GM12891 (cell line): ENCODE results near the gene CDC42EP4.
"Not testable (repeated sequence)": the region's sequence is repeated elsewhere in the genome, so short reads cannot be mapped to it uniquely, and the experiment has no call there.

ENCODE experiments used
- DNase-seq: peaks from one replicate; pipeline ENCODE4 v3.0.0; 2011; ENCODE audit warnings: low spot score; ENCODE audit not compliant: insufficient read length
- FAIRE-seq: peaks from 2 replicates; lab custom pipeline; 2011; peaks lifted over from hg19 to GRCh38; lab: Jason Lieb, UNC
- PAX5 ChIP-seq: IDR thresholded peaks from 2 replicates; pipeline ENCODE4 v1.6.1; 2011; ENCODE audit warnings: low read length, moderate library complexity, mild to moderate bottlenecking; ENCODE audit not compliant: insufficient read depth, severe bottlenecking
- POLR2A ChIP-seq: IDR thresholded peaks from 2 replicates; pipeline ENCODE4 v1.6.1; 2011; ENCODE audit warnings: low read depth, low read length, control low read depth
- POLR2AphosphoS5 ChIP-seq: IDR thresholded peaks from 2 replicates; pipeline ENCODE4 v1.6.1; 2011; ENCODE audit warnings: low read depth, low read length, control low read depth
- POU2F2 ChIP-seq: IDR thresholded peaks from 2 replicates; pipeline ENCODE4 v1.6.1; 2011; ENCODE audit warnings: low read depth, mild to moderate bottlenecking, control low read depth, low read length, moderate library complexity
- SPI1 ChIP-seq: IDR thresholded peaks from 2 replicates; pipeline ENCODE4 v1.6.1; 2011; ENCODE audit warnings: low read depth, low read length, control low read depth
- TAF1 ChIP-seq: IDR thresholded peaks from 2 replicates; pipeline ENCODE4 v1.6.1; 2011; ENCODE audit warnings: low read depth, low read length, control low read depth

CDC42EP4 gene

DNA sequence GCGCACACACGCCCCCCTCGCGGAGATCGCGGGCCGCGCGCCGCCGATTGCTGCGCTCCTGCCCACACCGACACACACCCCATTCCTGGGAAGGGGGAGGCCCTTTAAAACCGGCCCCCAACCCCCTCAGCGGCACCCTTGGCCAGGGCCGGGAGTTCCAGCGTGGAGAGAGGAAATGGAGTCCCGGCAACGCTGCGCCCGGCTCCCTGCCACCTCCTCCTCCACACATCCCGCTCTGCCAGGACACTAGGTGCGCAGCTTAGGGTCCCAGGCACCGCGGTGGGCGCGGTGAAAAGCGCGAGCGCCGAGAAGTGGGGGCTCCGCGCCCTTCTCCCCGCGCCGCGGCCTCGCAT lies 397 bp downstream of the CDC42EP4 start:
- no peak for TF ChIP-seq TAF1
- TF ChIP-seq SPI1: no peak
- no peak for TF ChIP-seq POU2F2
- TF ChIP-seq PAX5: no peak
- no peak for TF ChIP-seq POLR2A
- FAIRE-seq: no peak

DNA sequence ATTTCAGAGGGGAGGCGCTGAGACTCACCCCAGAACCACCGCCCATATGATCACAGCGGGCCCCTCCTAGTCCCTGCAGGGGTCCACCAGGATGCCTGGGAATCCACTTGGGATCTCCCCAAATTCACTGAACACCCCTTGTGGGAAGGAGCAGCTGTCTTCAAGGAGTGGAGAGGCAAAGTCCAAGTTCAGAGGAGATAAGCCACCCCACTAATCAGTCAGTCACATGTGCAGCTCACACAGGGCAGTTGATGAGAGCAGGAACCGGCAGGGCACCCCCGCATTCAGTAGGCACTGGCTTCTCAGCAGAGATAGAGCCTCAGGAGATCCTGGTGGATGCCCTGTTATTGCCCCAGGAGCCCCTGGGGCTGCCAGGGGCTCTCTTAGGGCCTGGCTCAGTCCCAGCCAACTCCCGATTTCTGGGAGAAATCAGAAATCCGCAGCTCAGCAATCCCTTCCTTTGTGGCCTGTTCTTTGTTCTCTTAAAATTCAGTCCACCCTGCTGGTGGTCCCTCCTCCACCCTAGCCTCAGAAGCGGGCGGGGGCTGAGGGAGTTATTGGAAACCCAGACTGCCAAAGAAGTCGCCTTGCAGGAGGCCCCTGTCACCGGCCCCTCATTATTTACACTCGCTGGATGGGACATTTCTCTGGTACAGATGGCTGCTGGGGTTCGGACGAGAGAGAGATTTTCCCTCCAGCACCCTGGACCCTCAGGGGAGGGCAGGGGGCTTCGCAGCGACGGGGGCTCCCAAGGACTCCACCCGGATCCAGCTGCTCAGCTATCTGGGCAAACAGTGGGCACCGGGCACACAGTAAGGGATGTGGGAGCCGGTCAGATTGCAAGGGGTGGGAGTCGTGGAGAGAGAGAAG lies 1.8 kb downstream of the CDC42EP4 start:
- FAIRE-seq (no peak), DNase-seq (no peak)
- TF ChIP-seq PAX5 (no peak), TAF1 (no peak)

More for the DNA sequence above, 397 bp downstream of the CDC42EP4 start:
- no peak for DNase-seq

GRCh38 chr17:73308959-73309358 lies 2.8 kb downstream of the CDC42EP4 start:
- FAIRE-seq, DNase-seq: not testable (repeated sequence)

DNA sequence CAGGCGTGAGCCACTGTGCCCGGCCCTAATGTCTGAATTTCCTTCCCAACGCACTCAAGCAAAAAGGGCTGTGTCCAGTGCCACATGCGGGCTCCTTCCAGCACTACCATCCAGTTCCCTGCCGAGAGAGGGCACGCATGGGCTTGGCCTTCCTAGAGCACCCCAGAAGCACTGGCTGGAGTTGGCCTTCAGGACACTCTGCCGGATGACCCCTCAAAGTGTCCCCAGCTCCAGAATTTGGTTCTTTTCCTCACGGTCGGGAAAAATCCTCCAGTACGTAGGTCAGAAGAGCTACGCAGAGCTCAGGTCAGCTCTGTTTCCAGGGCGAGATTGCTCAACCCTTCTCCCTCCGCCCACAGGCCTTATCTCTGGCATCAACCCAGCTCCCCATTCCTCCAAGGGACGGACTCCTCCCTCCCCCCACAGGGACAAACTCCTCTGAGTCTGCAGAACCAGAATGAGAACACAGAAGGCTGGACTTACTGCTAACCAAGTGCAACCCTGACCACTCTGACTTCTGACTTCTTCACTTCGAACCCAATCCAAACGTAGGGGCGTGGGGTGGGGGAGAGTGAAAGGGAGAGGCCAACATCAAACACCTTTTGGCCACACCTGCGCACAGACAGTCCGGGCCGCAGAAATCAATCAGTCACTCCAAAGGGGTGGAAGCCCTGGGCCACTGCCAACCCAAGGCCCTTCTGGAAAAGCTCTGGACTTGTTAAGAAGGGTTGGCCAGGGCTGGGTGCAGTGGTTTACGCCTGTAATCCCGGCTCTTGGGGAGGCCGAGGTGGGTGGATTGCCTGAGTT lies 3.6 kb downstream of the CDC42EP4 start:
- TF ChIP-seq PAX5: no peak
- TF ChIP-seq POU2F2: no peak
- no peak for TF ChIP-seq POLR2A
- no peak for TF ChIP-seq SPI1
- no peak for TF ChIP-seq TAF1
- no peak for TF ChIP-seq POLR2AphosphoS5
- DNase-seq (no peak), FAIRE-seq (no peak)

DNA sequence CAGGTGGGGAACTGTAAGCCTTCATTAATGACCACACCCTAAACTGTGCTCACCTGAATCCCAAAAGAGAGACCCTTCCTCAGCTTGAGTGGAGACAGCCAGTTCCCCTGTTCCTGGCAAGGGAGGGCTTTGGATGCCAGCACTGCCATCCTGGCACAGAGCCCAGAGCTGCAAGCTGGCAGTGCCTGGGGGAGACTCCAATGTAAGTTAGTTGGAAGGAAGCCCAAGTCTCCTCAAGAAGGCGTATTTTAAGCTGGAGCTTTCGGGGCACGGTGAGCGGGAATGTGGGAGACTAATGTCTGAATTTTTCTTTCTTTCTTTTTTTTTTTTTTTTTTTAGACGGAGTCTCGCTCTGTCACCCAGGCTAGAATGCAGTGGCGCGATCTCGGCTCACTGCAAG lies 4.7 kb downstream of the CDC42EP4 start:
- FAIRE-seq (no peak), DNase-seq (no peak)
- TF ChIP-seq POLR2A (no peak), PAX5 (no peak), POU2F2 (no peak), POLR2AphosphoS5 (no peak), SPI1 (no peak), TAF1 (no peak)

- DNase-seq: no peak
- no peak for FAIRE-seq
- TF ChIP-seq PAX5 (no peak), SPI1 (no peak), POLR2AphosphoS5 (no peak), TAF1 (no peak), POU2F2 (no peak), POLR2A (no peak)
Measured at GRCh38 chr17:73305845-73306836, 5.7 kb downstream of the CDC42EP4 start.

DNA sequence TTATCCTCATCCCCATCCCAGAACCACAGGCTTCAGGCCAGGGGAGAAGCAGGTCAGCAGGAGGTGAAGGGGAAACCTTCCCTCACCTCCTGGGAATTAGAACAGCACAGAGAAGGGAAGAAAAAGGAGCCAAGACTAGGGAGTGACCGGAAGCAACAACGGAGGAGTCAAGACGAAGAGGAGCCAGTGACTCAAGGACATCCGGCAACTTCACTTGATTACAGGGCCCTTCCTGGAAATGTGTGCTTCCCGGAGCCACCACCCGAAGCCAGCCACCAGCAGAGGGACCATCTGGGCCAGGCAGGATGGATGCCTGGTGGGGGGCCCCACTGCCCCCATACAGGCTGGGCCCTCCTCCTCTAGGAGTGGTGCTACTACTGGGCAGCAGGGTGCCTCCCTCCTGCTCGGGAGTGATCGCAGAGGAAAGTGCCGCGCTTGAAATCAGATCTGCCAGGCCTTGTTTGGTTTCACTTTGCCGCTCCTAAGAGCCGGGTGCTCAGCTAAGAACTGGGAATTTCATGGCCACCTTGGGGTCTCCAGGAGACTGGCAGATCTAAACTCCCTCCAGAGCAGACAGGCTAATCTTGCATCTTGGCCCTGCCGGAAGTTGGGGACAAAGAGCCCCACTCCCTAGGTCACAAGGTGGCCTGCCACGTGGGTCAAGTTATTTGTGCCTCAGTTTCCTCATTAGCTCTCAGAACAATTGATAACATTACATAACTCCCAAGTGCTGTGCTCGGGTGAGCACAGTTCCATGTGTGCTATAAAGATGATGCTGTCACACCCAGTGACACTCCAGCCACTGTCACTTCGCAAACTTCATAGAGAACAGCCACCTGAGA lies 6.6 kb downstream of the CDC42EP4 start:
- DNase-seq: no peak
- TF ChIP-seq SPI1 (no peak), POLR2A (no peak), POU2F2 (no peak), PAX5 (no peak), POLR2AphosphoS5 (no peak), TAF1 (no peak)
- FAIRE-seq: no peak

DNA sequence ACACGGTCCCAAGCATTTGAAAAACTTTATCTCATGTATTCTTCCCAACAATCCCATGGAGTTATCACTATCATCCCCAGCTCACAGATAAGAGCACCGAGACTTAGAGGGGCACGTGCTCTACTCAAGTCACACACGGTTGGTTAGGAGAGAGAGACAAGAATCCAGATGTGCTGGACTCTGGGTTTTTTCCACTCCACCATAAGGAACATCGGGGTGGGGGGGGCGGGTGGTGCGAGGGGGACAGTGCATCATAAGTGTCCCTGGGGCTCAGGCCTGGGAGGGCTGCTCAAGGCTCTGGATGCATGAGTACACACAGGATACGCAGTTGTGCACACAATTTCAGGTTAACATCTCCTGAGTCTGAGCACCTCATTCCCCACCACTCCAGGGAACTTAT lies 7.4 kb downstream of the CDC42EP4 start:
- no peak for FAIRE-seq
- TF ChIP-seq POLR2A: no peak
- TF ChIP-seq PAX5: no peak
- TF ChIP-seq POLR2AphosphoS5: no peak
- no peak for TF ChIP-seq SPI1
- no peak for TF ChIP-seq TAF1
- TF ChIP-seq POU2F2: no peak
- no peak for DNase-seq

GRCh38 chr17:73302189-73302588 lies 9.6 kb downstream of the CDC42EP4 start:
- DNase-seq (no peak), FAIRE-seq (no peak)
- no peak for TF ChIP-seq POU2F2
- no peak for TF ChIP-seq PAX5
- no peak for TF ChIP-seq POLR2A
